Measurements from ENCODE around the gene HORMAD2.

Gene HORMAD2

GRCh38 chr22:30182350-30182745 lies 102.1 kb downstream of the HORMAD2 start:
- TF ChIP-seq REST (IDR thresholded peaks at IDR 0.05; ENCODE audit: insufficient read depth in 1 of 2, low read depth in 2 of 2, low read length in 2 of 2) (no peak), FOXP2 (optimal IDR thresholded peaks at IDR 0.05; ENCODE audit: borderline replicate concordance, extremely low read depth, extremely low read length, insufficient read depth) (no peak), TAF1 (IDR thresholded peaks at IDR 0.05; ENCODE audit: borderline replicate concordance, insufficient read depth, low read length) (no peak), POLR2AphosphoS5 (IDR thresholded peaks at IDR 0.05; ENCODE audit: low read depth, low read length) (no peak)

- TF ChIP-seq FOXP2 (optimal IDR thresholded peaks at IDR 0.05; ENCODE audit: borderline replicate concordance, extremely low read depth, extremely low read length, insufficient read depth): no peak
- TF ChIP-seq POLR2AphosphoS5 (IDR thresholded peaks at IDR 0.05; ENCODE audit: low read depth, low read length): no peak
Measured at GRCh38 chr22:30182815-30183214, 102.6 kb downstream of the HORMAD2 start.

- TF ChIP-seq SIN3A (IDR thresholded peaks at IDR 0.05; ENCODE audit: borderline replicate concordance, insufficient read depth, low read length) (no peak), TAF1 (IDR thresholded peaks at IDR 0.05; ENCODE audit: borderline replicate concordance, insufficient read depth, low read length) (no peak)
Measured at GRCh38 chr22:30183271-30183670, 103.0 kb downstream of the HORMAD2 start.

- no peak for TF ChIP-seq POLR2AphosphoS5 (IDR thresholded peaks at IDR 0.05; ENCODE audit: low read depth, low read length)
- TF ChIP-seq SIN3A (IDR thresholded peaks at IDR 0.05; ENCODE audit: borderline replicate concordance, insufficient read depth, low read length): no peak
- TF ChIP-seq TAF1 (IDR thresholded peaks at IDR 0.05; ENCODE audit: borderline replicate concordance, insufficient read depth, low read length): no peak
- no peak for TF ChIP-seq FOXP2 (optimal IDR thresholded peaks at IDR 0.05; ENCODE audit: borderline replicate concordance, extremely low read depth, extremely low read length, insufficient read depth)
- TF ChIP-seq REST (IDR thresholded peaks at IDR 0.05; ENCODE audit: insufficient read depth in 1 of 2, low read depth in 2 of 2, low read length in 2 of 2): no peak
Measured at GRCh38 chr22:30183861-30184278, 103.6 kb downstream of the HORMAD2 start.

- TF ChIP-seq SIN3A (IDR thresholded peaks at IDR 0.05; ENCODE audit: borderline replicate concordance, insufficient read depth, low read length): no peak
- no peak for TF ChIP-seq TAF1 (IDR thresholded peaks at IDR 0.05; ENCODE audit: borderline replicate concordance, insufficient read depth, low read length)
- TF ChIP-seq REST (IDR thresholded peaks at IDR 0.05; ENCODE audit: insufficient read depth in 1 of 2, low read depth in 2 of 2, low read length in 2 of 2): no peak
- no peak for TF ChIP-seq POLR2AphosphoS5 (IDR thresholded peaks at IDR 0.05; ENCODE audit: low read depth, low read length)
- no peak for TF ChIP-seq FOXP2 (optimal IDR thresholded peaks at IDR 0.05; ENCODE audit: borderline replicate concordance, extremely low read depth, extremely low read length, insufficient read depth)
Measured at GRCh38 chr22:30185129-30185528, 104.9 kb downstream of the HORMAD2 start.

- TF ChIP-seq SIN3A (IDR thresholded peaks at IDR 0.05; ENCODE audit: borderline replicate concordance, insufficient read depth, low read length): no peak
- no peak for TF ChIP-seq POLR2AphosphoS5 (IDR thresholded peaks at IDR 0.05; ENCODE audit: low read depth, low read length)
- no peak for TF ChIP-seq REST (IDR thresholded peaks at IDR 0.05; ENCODE audit: insufficient read depth in 1 of 2, low read depth in 2 of 2, low read length in 2 of 2)
- no peak for TF ChIP-seq TAF1 (IDR thresholded peaks at IDR 0.05; ENCODE audit: borderline replicate concordance, insufficient read depth, low read length)
- TF ChIP-seq FOXP2 (optimal IDR thresholded peaks at IDR 0.05; ENCODE audit: borderline replicate concordance, extremely low read depth, extremely low read length, insufficient read depth): no peak
Measured at GRCh38 chr22:30185549-30185948, 105.3 kb downstream of the HORMAD2 start.

Data from PFSK-1 (cell line).